HepG2 (cell line): ENCODE results near the gene BSG. TPM values are rescaled to one million over a fixed set of nuclear protein-coding genes. Genes with fewer than 3 reads are reported as not detected.

Experiments used
- HNF1A ChIP-seq, 2 experiments: sonication (generic) in 1 of 2; formaldehyde crosslinking in 1 of 2; IDR thresholded peaks; 2 replicates each; pipeline versions ENCODE4 v1.4.0 to v1.6.1; 2016 to 2020; ENCODE audit warnings: borderline replicate concordance in 1 of 2, low read depth in 1 of 2, mild to moderate bottlenecking in 1 of 2, missing genetic modification reagents in 1 of 2
- NR2F6 ChIP-seq, 2 experiments: IDR thresholded peaks; 2 replicates each; pipeline ENCODE4 v1.6.1; 2016; ENCODE audit warnings: antibody characterized with exemption in 1 of 2, mild to moderate bottlenecking in 1 of 2
- TAF1 ChIP-seq: sonication (generic); formaldehyde crosslinking; IDR thresholded peaks from 2 replicates; pipeline ENCODE4 v1.4.0; 2020; ENCODE audit warnings: missing genetic modification reagents
- ZFYVE20 ChIP-seq: sonication (generic); formaldehyde crosslinking; IDR thresholded peaks from 2 replicates; pipeline ENCODE4 v1.8.0; 2023; ENCODE audit warnings: low read depth, mild to moderate bottlenecking, moderate library complexity, missing genetic modification reagents, borderline replicate concordance
- ZIK1 ChIP-seq: sonication (generic); formaldehyde crosslinking; IDR thresholded peaks from 2 replicates; pipeline ENCODE4 v1.5.0; 2020; ENCODE audit warnings: mild to moderate bottlenecking, low read depth, missing genetic modification reagents, borderline replicate concordance
- ZNF136 ChIP-seq: sonication (generic); formaldehyde crosslinking; IDR thresholded peaks from 2 replicates; pipeline ENCODE4 v1.8.1; 2022; ENCODE audit warnings: low read depth, mild to moderate bottlenecking, moderate library complexity, missing genetic modification reagents
- ZNF605 ChIP-seq: sonication (generic); formaldehyde crosslinking; IDR thresholded peaks from 2 replicates; pipeline ENCODE4 v1.8.0; 2022; ENCODE audit warnings: mild to moderate bottlenecking, missing genetic modification reagents
- ZNF788 ChIP-seq: sonication (generic); formaldehyde crosslinking; IDR thresholded peaks from 2 replicates; pipeline ENCODE4 v1.5.0; 2020; ENCODE audit warnings: mild to moderate bottlenecking, missing genetic modification reagents, borderline replicate concordance
- ZSCAN21 ChIP-seq: sonication (generic); formaldehyde crosslinking; IDR thresholded peaks from 2 replicates; pipeline ENCODE4 v1.8.0; 2022; ENCODE audit warnings: mild to moderate bottlenecking, missing genetic modification reagents, moderate library complexity, borderline replicate concordance
- ZSCAN31 ChIP-seq: sonication (generic); formaldehyde crosslinking; IDR thresholded peaks from 2 replicates; pipeline ENCODE4 v1.5.0; 2020; ENCODE audit warnings: low read depth, mild to moderate bottlenecking, missing genetic modification reagents
- polyA plus RNA-seq, 8 experiments: library from polyadenylated mRNA; depleted of rRNA in 3 of 8; stranded (reverse) in 7 of 8; unstranded in 1 of 8; fragments of >200 nt; fragmentation: Illumina TruSeq in 4 of 8; extraction: Trizol in 4 of 8; gene quantifications; 2 replicates each; pipeline versions ENCODE4 v1.2.1 to v1.2.3, GENCODE V29; 2011 to 2016; ENCODE audit warnings: low read depth in 4 of 8, missing spikeins in 1 of 8, mixed read lengths in 1 of 8; ENCODE audit not compliant: insufficient read depth in 1 of 8
- total RNA-seq, 5 experiments: library from RNA; depleted of rRNA; stranded (reverse); fragments of >200 nt; fragmentation: Illumina TruSeq; extraction: Trizol; gene quantifications; 2 replicates each; pipeline ENCODE4 v1.2.3, GENCODE V29; 2016; ENCODE audit warnings: low read depth in 1 of 5
- TF ChIP-seq, protein P1 (sequence below): sonication (generic); formaldehyde crosslinking; IDR thresholded peaks from 2 replicates; pipeline ENCODE4 v1.5.1; 2020; ENCODE audit warnings: mild to moderate bottlenecking, missing genetic modification reagents, borderline replicate concordance
- TF ChIP-seq, protein P2 (sequence below): sonication (generic); formaldehyde crosslinking; IDR thresholded peaks from 2 replicates; pipeline ENCODE4 v1.9.0; 2021; ENCODE audit warnings: missing genetic modification reagents, borderline replicate concordance

The BSG gene
- total and polyA plus RNA-seq, 2 of the 13 experiments (the other 11 are each of a cell fraction or from before 2014, with no cell fraction given): 309 to 754 TPM

DNA sequence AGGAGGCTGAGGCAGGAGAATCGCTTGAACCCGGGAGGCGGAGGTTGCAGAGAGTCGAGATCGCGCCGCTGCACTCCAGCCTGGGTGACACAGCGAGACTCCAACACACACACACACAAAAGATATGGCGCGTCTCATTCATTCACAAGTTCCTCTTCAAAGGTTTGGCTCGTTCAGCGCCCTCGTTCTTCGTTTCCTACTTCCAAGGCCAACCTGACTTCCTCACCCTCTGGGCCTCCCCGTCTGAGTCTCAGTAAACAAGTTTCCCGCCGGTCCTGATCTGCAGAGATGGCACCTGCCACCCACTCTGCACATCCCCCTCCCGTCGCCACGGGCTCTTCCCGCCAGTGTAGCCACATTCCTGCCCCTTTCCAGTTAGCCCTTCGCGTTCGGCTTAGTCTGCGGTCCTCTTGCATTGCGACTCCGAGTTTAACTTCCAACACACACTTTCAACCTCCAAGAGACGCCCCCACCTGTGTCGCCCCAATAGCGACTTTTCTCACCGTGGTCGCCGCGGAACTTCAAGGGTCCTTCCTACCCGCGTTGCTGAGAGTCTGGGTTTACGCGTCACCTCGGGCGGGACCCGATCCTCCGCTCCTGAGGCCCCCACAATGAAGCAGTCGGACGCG is 1.3 kb upstream of the BSG start (continued):
- TF ChIP-seq, protein P1, sequence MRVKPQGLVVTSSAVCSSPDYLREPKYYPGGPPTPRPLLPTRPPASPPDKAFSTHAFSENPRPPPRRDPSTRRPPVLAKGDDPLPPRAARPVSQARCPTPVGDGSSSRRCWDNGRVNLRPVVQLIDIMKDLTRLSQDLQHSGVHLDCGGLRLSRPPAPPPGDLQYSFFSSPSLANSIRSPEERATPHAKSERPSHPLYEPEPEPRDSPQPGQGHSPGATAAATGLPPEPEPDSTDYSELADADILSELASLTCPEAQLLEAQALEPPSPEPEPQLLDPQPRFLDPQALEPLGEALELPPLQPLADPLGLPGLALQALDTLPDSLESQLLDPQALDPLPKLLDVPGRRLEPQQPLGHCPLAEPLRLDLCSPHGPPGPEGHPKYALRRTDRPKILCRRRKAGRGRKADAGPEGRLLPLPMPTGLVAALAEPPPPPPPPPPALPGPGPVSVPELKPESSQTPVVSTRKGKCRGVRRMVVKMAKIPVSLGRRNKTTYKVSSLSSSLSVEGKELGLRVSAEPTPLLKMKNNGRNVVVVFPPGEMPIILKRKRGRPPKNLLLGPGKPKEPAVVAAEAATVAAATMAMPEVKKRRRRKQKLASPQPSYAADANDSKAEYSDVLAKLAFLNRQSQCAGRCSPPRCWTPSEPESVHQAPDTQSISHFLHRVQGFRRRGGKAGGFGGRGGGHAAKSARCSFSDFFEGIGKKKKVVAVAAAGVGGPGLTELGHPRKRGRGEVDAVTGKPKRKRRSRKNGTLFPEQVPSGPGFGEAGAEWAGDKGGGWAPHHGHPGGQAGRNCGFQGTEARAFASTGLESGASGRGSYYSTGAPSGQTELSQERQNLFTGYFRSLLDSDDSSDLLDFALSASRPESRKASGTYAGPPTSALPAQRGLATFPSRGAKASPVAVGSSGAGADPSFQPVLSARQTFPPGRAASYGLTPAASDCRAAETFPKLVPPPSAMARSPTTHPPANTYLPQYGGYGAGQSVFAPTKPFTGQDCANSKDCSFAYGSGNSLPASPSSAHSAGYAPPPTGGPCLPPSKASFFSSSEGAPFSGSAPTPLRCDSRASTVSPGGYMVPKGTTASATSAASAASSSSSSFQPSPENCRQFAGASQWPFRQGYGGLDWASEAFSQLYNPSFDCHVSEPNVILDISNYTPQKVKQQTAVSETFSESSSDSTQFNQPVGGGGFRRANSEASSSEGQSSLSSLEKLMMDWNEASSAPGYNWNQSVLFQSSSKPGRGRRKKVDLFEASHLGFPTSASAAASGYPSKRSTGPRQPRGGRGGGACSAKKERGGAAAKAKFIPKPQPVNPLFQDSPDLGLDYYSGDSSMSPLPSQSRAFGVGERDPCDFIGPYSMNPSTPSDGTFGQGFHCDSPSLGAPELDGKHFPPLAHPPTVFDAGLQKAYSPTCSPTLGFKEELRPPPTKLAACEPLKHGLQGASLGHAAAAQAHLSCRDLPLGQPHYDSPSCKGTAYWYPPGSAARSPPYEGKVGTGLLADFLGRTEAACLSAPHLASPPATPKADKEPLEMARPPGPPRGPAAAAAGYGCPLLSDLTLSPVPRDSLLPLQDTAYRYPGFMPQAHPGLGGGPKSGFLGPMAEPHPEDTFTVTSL (CRISPR knock-in tag): no peak
- TF ChIP-seq ZSCAN31: 0 out of 2 replicates have a peak, but pooled peaks have one; percentile 49
- peak; percentile 66; the same call in 1 of the 2 replicates for TF ChIP-seq TAF1 (CRISPR knock-in tag)
- 0 out of 2 replicates have a peak, but pooled peaks have one; percentile 19 for TF ChIP-seq ZIK1
- 0 out of 2 replicates have a peak, but pooled peaks have one; percentile 36 for TF ChIP-seq ZFYVE20
- no peak for TF ChIP-seq ZNF136 (CRISPR knock-in tag)
- no peak for TF ChIP-seq HNF1A (IDR thresholded peaks at IDR 0.05; ENCODE audit: low read depth)
- TF ChIP-seq HNF1A (CRISPR knock-in tag; IDR thresholded peaks at IDR 0.05; ENCODE audit: borderline replicate concordance): no peak
- TF ChIP-seq ZSCAN21: peak; percentile 52; the same call in 1 of the 2 replicates
- TF ChIP-seq NR2F6 (IDR thresholded peaks at IDR 0.05): no peak; the same call in 1 of the 2 replicates
- TF ChIP-seq NR2F6 (CRISPR knock-in tag; IDR thresholded peaks at IDR 0.05): peak; percentile 45; the same call in 1 of the 2 replicates
- TF ChIP-seq, protein P2, sequence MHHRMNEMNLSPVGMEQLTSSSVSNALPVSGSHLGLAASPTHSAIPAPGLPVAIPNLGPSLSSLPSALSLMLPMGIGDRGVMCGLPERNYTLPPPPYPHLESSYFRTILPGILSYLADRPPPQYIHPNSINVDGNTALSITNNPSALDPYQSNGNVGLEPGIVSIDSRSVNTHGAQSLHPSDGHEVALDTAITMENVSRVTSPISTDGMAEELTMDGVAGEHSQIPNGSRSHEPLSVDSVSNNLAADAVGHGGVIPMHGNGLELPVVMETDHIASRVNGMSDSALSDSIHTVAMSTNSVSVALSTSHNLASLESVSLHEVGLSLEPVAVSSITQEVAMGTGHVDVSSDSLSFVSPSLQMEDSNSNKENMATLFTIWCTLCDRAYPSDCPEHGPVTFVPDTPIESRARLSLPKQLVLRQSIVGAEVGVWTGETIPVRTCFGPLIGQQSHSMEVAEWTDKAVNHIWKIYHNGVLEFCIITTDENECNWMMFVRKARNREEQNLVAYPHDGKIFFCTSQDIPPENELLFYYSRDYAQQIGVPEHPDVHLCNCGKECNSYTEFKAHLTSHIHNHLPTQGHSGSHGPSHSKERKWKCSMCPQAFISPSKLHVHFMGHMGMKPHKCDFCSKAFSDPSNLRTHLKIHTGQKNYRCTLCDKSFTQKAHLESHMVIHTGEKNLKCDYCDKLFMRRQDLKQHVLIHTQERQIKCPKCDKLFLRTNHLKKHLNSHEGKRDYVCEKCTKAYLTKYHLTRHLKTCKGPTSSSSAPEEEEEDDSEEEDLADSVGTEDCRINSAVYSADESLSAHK: no peak
- TF ChIP-seq ZNF788 (CRISPR knock-in tag): peak; percentile 70
- peak; percentile 41; the same call in 1 of the 2 replicates for TF ChIP-seq ZNF605 (CRISPR knock-in tag)
